ENCODE data around the gene MTG2.

The MTG2 gene

GRCh38 chr20:62182469-62183425 is at the start of gene MTG2:
Gene MTG2, plus strand, starts transcription at chr20:62183028. Its CDS starts 10,393 bp downstream, at chr20:62193421.
- peak; percentile 99 for DNase-seq (ENCODE audit: low spot score)

GRCh38 chr20:62133051-62133845 is 49.6 kb upstream of the MTG2 start:
- no peak for DNase-seq (ENCODE audit: low spot score)

GRCh38 chr20:62133864-62134263 is 49.0 kb upstream of the MTG2 start:
- DNase-seq (ENCODE audit: low spot score) = no peak

GRCh38 chr20:62134735-62135231 is 48.0 kb upstream of the MTG2 start:
- no peak for DNase-seq (ENCODE audit: low spot score)

GRCh38 chr20:62135573-62136266 is 47.1 kb upstream of the MTG2 start:
- no peak for DNase-seq (ENCODE audit: low spot score)

GRCh38 chr20:62136283-62137091 is 46.3 kb upstream of the MTG2 start:
- peak; percentile 72 for DNase-seq (ENCODE audit: low spot score)

GRCh38 chr20:62137092-62137384 is 45.8 kb upstream of the MTG2 start:
- DNase-seq (ENCODE audit: low spot score) = no peak

GRCh38 chr20:62137478-62138203 is 45.2 kb upstream of the MTG2 start:
- no peak for DNase-seq (ENCODE audit: low spot score)

- DNase-seq (ENCODE audit: low spot score) = no peak
These were observed 44.7 kb upstream of the MTG2 start for GRCh38 chr20:62138204-62138543.

GRCh38 chr20:62138912-62139311 is 43.9 kb upstream of the MTG2 start:
- DNase-seq (ENCODE audit: low spot score) = no peak

GRCh38 chr20:62139636-62140035 is 43.2 kb upstream of the MTG2 start:
- DNase-seq (ENCODE audit: low spot score) = no peak

- DNase-seq (ENCODE audit: low spot score) = no peak
These were observed 41.8 kb upstream of the MTG2 start for GRCh38 chr20:62141043-62141396.

GRCh38 chr20:62141397-62142251 is 41.2 kb upstream of the MTG2 start:
- DNase-seq (ENCODE audit: low spot score) = no peak

GRCh38 chr20:62142252-62143080 is 40.4 kb upstream of the MTG2 start:
- DNase-seq (ENCODE audit: low spot score) = no peak

- peak; percentile 94 for DNase-seq (ENCODE audit: low spot score)
These were observed 39.5 kb upstream of the MTG2 start, which contains the start of the genes PSMA7 and SS18L1 for GRCh38 chr20:62143081-62143956. Gene PSMA7, minus strand, starts transcription at chr20:62143394. Its CDS starts 91 bp downstream, at chr20:62143303. Gene SS18L1, plus strand, starts transcription at chr20:62143769. Its CDS starts 52 bp downstream, at chr20:62143821.

GRCh38 chr20:62143957-62144825 is 38.6 kb upstream of the MTG2 start:
- peak; percentile 71 for DNase-seq (ENCODE audit: low spot score)

- DNase-seq (ENCODE audit: low spot score) = no peak
These were observed 37.2 kb upstream of the MTG2 start for GRCh38 chr20:62145688-62146018.

Measured in SW480 (cell line).